ENCODE data around the gene PMF1. TPM values are rescaled to one million over a fixed set of nuclear protein-coding genes. Genes with fewer than 3 reads are reported as not detected.

The PMF1 gene
- total and polyA plus RNA-seq, 2 experiments from 2014 or later = 112 to 118 TPM

- peaks cover 81% of the 10 kb centered on the region for H3K36me3 ChIP-seq (ENCODE audit: insufficient read depth)
- H3K9me2 ChIP-seq (ENCODE audit: insufficient read depth) = no peaks in the 10 kb centered on the region
- no peak overlapping the region for H3K4me3 Mint-ChIP-seq
- H3K4me3 ChIP-seq = no peak overlapping the region
- peaks cover 84% of the 10 kb centered on the region for H3K36me3 Mint-ChIP-seq (ENCODE audit: low read depth)
- H4K20me1 ChIP-seq (replicated peaks; ENCODE audit: insufficient read depth) = peaks cover 26% of the 10 kb centered on the region
- H3F3A ChIP-seq (replicated peaks; ENCODE audit: low read depth) = peaks cover 29% of the 10 kb centered on the region; the same call in 1 of the 2 replicates
- no peak overlapping the region for H2AFZ ChIP-seq
- no peak for ATAC-seq
- no peaks in the 10 kb centered on the region for H3K79me2 ChIP-seq (replicated peaks; ENCODE audit: insufficient read depth)
- peaks cover 3% of the 10 kb centered on the region for H3K27me3 Mint-ChIP-seq (ENCODE audit: insufficient read depth, low read depth, poor library complexity)
- no peak overlapping the region for H3K27ac ChIP-seq (ENCODE audit: low read depth)
- no peaks in the 10 kb centered on the region for H3K9me3 Mint-ChIP-seq
- no peaks in the 10 kb centered on the region for H3K4me1 Mint-ChIP-seq
- H3K4me2 ChIP-seq = no peak overlapping the region
- TF ChIP-seq ZNF462 (CRISPR knock-in tag; IDR thresholded peaks at IDR 0.05) (no peak), CTCF (conservative IDR thresholded peaks at IDR 0.05; ENCODE audit: low read depth in 2 of 2) (no peak), STAT1 (IDR thresholded peaks at IDR 0.05; ENCODE audit: unreplicated experiment) (no peak), ZNF114 (CRISPR knock-in tag; IDR thresholded peaks at IDR 0.05) (no peak), EZH2 (IDR thresholded peaks at IDR 0.05; ENCODE audit: low read depth, unreplicated experiment) (no peak), JUNB (IDR thresholded peaks at IDR 0.05; ENCODE audit: unreplicated experiment) (no peak), EZH2phosphoT487 (IDR thresholded peaks at IDR 0.05; ENCODE audit: unreplicated experiment) (no peak), NANOG (IDR thresholded peaks at IDR 0.05; ENCODE audit: borderline replicate concordance) (no peak), REST (IDR thresholded peaks at IDR 0.05; ENCODE audit: unreplicated experiment) (no peak), CREB1 (CRISPR knock-in tag; IDR thresholded peaks at IDR 0.05; ENCODE audit: low read depth) (no peak), POLR2AphosphoS5 (IDR thresholded peaks at IDR 0.05; ENCODE audit: low read depth) (no peak), ZNF331 (CRISPR knock-in tag; IDR thresholded peaks at IDR 0.05; ENCODE audit: low read depth) (no peak)
- TF ChIP-seq, protein P1, sequence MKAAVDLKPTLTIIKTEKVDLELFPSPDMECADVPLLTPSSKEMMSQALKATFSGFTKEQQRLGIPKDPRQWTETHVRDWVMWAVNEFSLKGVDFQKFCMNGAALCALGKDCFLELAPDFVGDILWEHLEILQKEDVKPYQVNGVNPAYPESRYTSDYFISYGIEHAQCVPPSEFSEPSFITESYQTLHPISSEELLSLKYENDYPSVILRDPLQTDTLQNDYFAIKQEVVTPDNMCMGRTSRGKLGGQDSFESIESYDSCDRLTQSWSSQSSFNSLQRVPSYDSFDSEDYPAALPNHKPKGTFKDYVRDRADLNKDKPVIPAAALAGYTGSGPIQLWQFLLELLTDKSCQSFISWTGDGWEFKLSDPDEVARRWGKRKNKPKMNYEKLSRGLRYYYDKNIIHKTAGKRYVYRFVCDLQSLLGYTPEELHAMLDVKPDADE (IDR thresholded peaks at IDR 0.05) = no peak
- no peaks in the 10 kb centered on the region for H3K27me3 ChIP-seq (ENCODE audit: insufficient read depth)
- H3K27ac Mint-ChIP-seq = no peak overlapping the region
- DNase-seq (ENCODE audit: low spot score) = no peak
- no peaks in the 10 kb centered on the region for H3K4me1 ChIP-seq (ENCODE audit: insufficient read depth)
Observed at GRCh38 chr1:156268336-156268735, 55.5 kb downstream of the PMF1 start.
